NCI-H1694 (cell line): ENCODE data around the gene TBC1D10B.
"Not testable (repeated sequence)": the region's sequence is repeated elsewhere in the genome, so short reads cannot be mapped to it uniquely, and the experiment has no call there.

Source experiments
- DNase-seq: peaks from one replicate; lab custom pipeline; 2025; lab: John Stamatoyannopoulos, UW

The TBC1D10B gene

DNA sequence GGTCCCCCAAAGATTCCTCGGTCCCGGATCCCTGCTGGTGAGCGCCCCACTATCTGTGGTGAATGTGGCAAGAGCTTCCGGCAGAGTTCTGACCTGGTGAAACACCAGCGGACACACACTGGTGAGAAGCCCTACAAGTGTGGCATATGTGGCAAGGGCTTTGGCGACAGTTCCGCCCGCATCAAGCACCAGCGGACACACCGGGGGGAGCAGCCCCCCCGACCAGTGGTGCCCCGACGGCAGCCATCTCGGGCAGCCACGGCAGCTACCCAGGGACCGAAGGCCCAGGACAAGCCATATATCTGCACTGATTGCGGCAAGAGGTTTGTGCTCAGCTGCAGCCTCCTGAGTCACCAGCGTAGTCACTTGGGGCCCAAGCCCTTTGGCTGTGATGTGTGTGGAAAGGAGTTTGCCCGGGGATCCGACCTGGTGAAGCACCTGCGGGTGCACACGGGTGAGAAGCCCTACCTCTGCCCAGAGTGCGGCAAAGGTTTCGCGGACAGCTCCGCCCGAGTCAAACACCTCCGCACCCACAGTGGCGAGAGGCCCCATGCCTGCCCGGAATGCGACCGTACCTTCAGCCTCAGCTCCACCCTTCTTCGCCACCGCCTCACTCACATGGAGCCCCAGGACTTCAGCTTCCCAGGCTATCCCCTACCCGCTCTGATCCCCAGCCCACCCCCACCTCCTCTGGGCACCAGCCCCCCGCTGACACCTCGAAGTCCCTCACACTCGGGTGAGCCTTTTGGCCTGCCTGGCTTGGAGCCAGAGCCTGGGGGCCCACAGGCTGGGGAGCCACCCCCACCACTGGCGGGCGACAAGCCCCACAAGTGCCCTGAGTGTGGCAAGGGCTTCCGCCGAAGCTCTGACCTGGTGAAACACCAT is 27.7 kb upstream of the TBC1D10B start:
- DNase-seq: no peak

GRCh38 chr16:30397056-30397455 is 26.8 kb upstream of the TBC1D10B start:
- DNase-seq: no peak

DNA sequence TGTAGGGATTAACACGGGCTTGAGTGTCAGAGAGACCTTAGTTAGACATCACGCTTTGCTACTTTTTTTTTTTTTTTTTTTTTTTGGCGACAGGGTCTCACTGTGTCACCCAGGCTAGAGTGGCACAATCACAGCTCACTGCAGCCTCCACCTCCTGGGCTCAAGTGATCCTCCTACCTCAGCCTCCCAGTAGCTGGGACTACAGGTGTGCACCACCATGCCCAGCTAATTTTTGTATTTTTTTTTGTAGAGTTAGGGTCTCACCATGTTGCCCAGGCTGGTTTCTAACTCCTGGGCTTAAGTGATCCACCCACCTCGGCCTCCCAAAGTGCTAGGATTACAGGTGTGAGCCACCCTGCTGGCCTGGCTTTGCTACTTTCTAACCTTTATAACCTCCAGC is 26.3 kb upstream of the TBC1D10B start:
- DNase-seq: not testable (repeated sequence)

- DNase-seq: no peak
Measured at GRCh38 chr16:30395992-30396585, 25.8 kb upstream of the TBC1D10B start.

DNA sequence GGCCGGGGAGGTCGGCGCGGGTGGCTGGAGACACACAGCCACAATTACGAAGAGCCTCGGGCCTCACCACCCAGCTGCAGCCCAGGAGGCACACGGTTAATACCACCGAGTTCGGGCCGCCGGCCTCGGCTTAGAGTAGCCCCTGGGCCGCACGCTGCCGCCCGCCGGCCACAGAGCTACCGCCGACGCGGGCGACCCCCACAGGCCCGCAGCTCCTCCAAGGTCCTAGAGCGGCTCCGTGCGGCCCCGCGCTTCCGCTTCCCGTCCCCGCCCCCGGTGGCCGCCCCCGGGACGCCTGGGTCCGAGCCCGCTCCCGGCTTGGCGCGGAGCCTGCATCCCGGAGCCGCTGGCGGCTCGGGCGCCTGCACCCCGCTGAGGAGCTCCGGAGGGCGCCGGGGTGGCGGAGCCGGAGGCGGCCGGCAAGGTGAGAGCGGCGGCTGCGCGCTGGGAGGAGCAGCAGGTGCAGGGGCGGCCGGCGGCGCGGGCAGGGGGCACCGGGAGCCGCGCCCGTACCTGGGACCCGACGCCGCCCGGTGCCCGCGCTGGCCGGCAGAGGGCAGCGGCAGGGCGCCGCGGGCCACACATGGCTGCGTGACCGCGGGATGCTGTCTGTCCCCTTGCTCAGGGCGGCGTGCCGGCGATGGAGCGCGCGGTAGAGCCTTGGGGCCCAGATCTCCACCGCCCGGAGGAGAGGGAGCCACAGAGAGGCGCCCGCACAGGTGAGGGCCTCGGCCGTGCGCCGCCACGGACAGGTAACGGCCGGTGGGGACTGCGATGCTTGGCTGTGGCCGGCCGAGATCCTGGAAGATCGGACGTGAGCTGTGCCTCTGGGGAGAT is 25.1 kb upstream of the TBC1D10B start, which contains the start of gene ZNF48:
ZNF48 (plus strand) TSS at position 266 of the 837 bp plus-strand sequence; CDS start at position 641, 375 bp downstream.
- DNase-seq: peak; percentile 29

DNA sequence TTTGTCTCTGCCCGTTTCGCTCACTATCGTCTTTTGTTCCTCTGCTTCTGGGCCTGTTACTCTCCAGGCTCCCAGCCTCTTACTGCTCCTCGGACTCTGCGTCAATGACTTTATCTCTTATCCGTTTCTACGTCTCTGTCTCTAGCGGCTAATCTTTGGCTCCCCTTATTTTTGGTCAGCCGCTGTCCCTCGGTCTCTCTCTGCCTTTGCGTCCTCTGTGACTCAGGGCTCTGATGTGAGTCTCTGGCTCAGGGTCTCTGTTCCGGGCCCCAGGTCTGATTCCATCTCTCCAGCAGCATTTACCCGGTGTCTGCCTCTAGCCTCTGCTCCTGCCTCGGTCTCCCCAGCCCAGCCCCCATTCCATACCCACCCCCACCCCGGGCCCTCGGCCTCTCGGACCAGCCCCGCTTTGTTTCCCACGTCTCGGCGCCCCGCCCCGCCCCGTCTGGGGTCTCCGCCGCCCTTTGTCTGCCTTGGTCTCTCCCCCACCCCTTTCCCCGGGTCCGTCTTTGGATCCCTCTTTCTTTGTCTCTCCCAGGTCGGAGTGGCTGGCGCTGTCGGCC is 24.4 kb upstream of the TBC1D10B start:
- DNase-seq: no peak

DNA sequence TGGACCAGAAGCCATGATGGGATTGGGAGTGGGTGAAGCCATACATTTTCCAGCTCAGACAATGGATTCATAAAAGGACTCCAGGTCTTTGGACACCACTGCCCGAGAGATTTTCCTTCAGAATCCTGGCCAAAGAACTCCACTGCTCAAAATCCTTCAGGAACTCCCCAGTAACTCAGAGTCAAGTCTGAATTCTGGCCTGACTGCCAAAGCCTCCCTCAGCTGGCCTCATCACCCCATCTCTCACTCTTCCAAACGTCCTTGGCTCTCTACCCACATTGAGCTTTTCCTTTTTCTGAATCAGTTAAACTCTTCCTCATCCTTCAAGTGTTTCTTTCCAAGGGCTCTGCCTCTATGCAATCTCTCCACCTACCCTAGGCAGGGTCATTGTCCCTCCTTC is 13.2 kb upstream of the TBC1D10B start:
- no peak for DNase-seq

GRCh38 chr16:30382111-30382881 is 12.0 kb upstream of the TBC1D10B start, which contains the start of gene SEPTIN1:
TSS of gene SEPTIN1 (minus strand) at chr16:30382561. CDS start at chr16:30382542, 19 bp downstream.
- no peak for DNase-seq

- DNase-seq: no peak
Measured at GRCh38 chr16:30381291-30382041, 11.2 kb upstream of the TBC1D10B start.

GRCh38 chr16:30380803-30381208 is 10.5 kb upstream of the TBC1D10B start:
- DNase-seq: no peak

GRCh38 chr16:30380072-30380802 is 9.9 kb upstream of the TBC1D10B start:
- DNase-seq: no peak

DNA sequence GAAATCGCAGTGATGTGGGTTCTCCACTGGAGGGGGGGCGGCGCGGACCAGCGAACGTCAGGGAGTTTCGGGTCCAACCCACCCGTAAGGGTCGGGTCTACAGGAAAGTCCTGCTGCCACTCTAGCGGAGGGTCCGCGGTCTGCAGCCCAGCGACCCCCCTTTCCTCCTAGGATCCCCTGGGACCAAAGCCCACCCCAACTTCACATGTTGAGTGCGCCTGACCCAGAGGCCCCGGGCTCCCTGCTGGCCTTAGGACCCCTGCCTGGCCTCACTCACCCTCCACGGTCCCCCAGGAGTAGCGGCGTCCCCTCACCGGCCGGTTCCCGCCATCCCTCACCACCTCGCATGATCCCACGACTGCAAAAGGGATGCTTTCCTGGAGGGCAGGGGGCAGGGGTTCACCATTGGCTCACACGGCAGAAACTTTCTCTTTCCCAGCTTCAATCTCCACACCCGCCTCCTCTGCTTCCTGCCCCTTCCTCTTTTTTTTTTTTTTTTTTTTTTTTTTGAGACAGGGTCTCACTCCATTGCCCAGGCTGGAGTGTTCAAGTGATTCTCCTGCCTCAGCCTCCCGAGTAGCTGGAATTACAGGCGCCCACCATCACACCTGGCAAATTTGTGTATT is 9.0 kb upstream of the TBC1D10B start:
- DNase-seq: no peak

GRCh38 chr16:30378236-30379157 is 8.2 kb upstream of the TBC1D10B start:
- peak; percentile 93 for DNase-seq

GRCh38 chr16:30377812-30378235 is 7.5 kb upstream of the TBC1D10B start:
- peak; percentile 58 for DNase-seq

GRCh38 chr16:30377050-30377811 is 6.9 kb upstream of the TBC1D10B start:
- no peak for DNase-seq

- DNase-seq: no peak
Measured at GRCh38 chr16:30376461-30376902, 6.2 kb upstream of the TBC1D10B start.

DNA sequence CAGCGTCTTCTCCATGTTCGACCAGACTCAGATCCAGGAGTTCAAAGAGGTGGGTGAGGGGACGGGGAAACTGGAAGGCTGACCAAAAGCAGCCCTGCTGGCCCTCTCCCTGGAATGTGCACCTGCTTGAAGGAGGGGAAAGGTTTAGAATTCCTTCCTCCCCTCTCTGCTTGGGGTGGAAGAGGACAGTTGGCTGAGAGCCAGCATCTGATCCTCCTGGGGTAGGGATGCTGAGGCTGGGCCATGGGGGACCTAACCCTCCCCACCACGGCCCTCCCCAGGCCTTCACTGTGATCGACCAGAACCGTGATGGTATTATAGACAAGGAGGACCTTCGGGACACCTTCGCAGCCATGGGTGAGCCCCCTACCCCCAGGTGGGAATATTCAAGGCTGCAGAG is 5.6 kb upstream of the TBC1D10B start:
- no peak for DNase-seq
